ENCODE data around the gene METTL15. TPM values are rescaled to one million over a fixed set of nuclear protein-coding genes. Genes with fewer than 3 reads are reported as not detected.
"Not testable (repeated sequence)": the region's sequence is repeated elsewhere in the genome, so short reads cannot be mapped to it uniquely, and the experiment has no call there.

The METTL15 gene
- total RNA-seq, 1 donor from 2014 or later, result 16.9 TPM

GRCh38 chr11:28353991-28354390 lies 245.8 kb downstream of the METTL15 start:
- intact Hi-C loops (cut with micrococcal nuclease), result no loop called here
- no peaks in the 10 kb centered on the region for H3K4me1 Mint-ChIP-seq
- no peaks in the 10 kb centered on the region for H3K36me3 Mint-ChIP-seq (ENCODE audit: low read depth)
- DNase-seq, result no peak
- H3K4me3 Mint-ChIP-seq, result no peak overlapping the region
- H3K27ac Mint-ChIP-seq, result no peak overlapping the region
- no peaks in the 10 kb centered on the region for H3K27me3 Mint-ChIP-seq
- no peaks in the 10 kb centered on the region for H3K9me3 Mint-ChIP-seq

GRCh38 chr11:28366549-28367346 lies 258.6 kb downstream of the METTL15 start:
- no peaks in the 10 kb centered on the region for H3K4me1 Mint-ChIP-seq
- no peak overlapping the region for H3K4me3 Mint-ChIP-seq
- no peaks in the 10 kb centered on the region for H3K36me3 Mint-ChIP-seq (ENCODE audit: low read depth)
- no peak overlapping the region for H3K27ac Mint-ChIP-seq
- H3K27me3 Mint-ChIP-seq, result no peaks in the 10 kb centered on the region
- DNase-seq, result no peak
- H3K9me3 Mint-ChIP-seq, result peaks cover 18% of the 10 kb centered on the region
- intact Hi-C loops (cut with micrococcal nuclease), result no loop called here

DNA sequence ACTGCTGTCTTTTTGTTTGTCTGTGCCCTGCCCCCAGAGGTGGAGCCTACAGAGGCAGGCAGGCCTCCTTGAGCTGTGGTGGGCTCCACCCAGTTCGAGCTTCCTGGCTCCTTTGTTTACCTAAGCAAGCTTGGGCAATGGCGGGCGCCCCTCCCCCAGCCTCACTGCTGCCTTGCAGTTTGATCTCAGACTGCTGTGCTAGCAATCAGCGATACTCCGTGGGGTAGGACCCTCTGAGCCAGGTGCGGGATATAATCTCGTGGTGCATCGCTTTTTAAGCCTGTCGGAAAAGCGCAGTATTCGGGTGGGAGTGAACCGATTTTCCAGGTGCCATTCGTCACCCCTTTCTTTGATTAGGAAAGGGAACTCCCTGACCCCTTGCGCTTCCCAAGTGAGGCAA lies 269.9 kb downstream of the METTL15 start:
- H3K36me3 Mint-ChIP-seq (ENCODE audit: low read depth); DNase-seq; H3K27me3 Mint-ChIP-seq; H3K4me1 Mint-ChIP-seq; H3K27ac Mint-ChIP-seq; intact Hi-C loops (cut with micrococcal nuclease); H3K9me3 Mint-ChIP-seq; H3K4me3 Mint-ChIP-seq: not testable (repeated sequence)

Other genes with a start within 250 kb of the METTL15 start
- gene KIF18A, start 232 bp upstream of the METTL15 start, total RNA-seq, result 15.4 and 15.5 TPM in 2 replicates